Neural cell (in vitro differentiated cells): ENCODE data around the gene MCM3AP.

Source experiments
- CTCF ChIP-seq: fragments of 450-650 bp; IDR thresholded peaks from 2 replicates; pipeline ENCODE4 v1.5.1; 2014; ENCODE audit warnings: antibody characterized with exemption, mild to moderate bottlenecking, moderate library complexity; ENCODE audit not compliant: poor library complexity, severe bottlenecking
- EP300 ChIP-seq: fragments of 450-650 bp; conservative IDR thresholded peaks from 2 replicates; pipeline ENCODE4 v1.6.1; 2014; ENCODE audit warnings: antibody characterized with exemption, mild to moderate bottlenecking, moderate library complexity; ENCODE audit not compliant: poor library complexity, severe bottlenecking
- EZH2 ChIP-seq: fragments of 200-600, 300-800 bp; shearing (Covaris generic), sonication (generic); IDR thresholded peaks from 2 replicates; pipeline ENCODE4 v1.6.1; 2014; ENCODE audit warnings: antibody characterized with exemption, low read length, borderline replicate concordance, mild to moderate bottlenecking; ENCODE audit not compliant: insufficient read depth, poor library complexity, severe bottlenecking
- MXI1 ChIP-seq: fragments of 450-650 bp; conservative IDR thresholded peaks from 2 replicates; pipeline ENCODE4 v1.6.1; 2014; ENCODE audit warnings: antibody characterized with exemption, mild to moderate bottlenecking; ENCODE audit not compliant: poor library complexity, severe bottlenecking
- POLR2AphosphoS5 ChIP-seq: IDR thresholded peaks from 2 replicates; pipeline ENCODE4 v1.6.1; 2012
- RAD21 ChIP-seq: fragments of 450-650 bp; conservative IDR thresholded peaks from 2 replicates; pipeline ENCODE4 v1.6.1; 2014; ENCODE audit warnings: antibody characterized with exemption, mild to moderate bottlenecking, moderate library complexity
- SMC3 ChIP-seq: fragments of 450-650 bp; conservative IDR thresholded peaks from 2 replicates; pipeline ENCODE4 v1.6.1; 2014; ENCODE audit warnings: antibody characterized with exemption, mild to moderate bottlenecking, moderate library complexity; ENCODE audit not compliant: poor library complexity
- TAF1 ChIP-seq: IDR thresholded peaks from 2 replicates; pipeline ENCODE4 v1.6.1; 2012; ENCODE audit warnings: low read depth

DNA sequence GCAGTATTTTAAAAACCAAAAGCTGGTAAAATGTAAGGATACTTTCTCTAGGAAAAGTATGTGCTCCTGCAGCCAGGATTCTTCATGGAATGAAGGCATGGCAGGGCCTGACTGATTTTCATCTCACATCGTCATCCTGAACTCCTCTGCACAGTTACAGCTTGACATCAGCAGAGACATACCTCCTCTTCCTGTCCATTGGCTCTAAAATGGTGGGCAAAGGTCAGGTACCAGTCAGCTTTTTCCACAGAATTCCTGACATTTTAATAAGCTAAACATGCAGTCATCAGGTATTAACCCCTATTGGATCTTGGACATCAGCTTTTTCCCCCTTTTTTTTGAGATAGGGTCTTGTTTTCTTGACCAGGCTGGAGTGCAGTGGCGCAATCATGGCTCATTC lies 44.4 kb upstream of the MCM3AP start:
- TF ChIP-seq POLR2AphosphoS5: no peak
- no peak for TF ChIP-seq EZH2
- TF ChIP-seq CTCF: no peak
- no peak for TF ChIP-seq MXI1
- no peak for TF ChIP-seq EP300
- no peak for TF ChIP-seq TAF1
- TF ChIP-seq SMC3: no peak
- no peak for TF ChIP-seq RAD21
